22Rv1 (cell line): Measurements from ENCODE around the gene MNAT1.
"Not testable (repeated sequence)": the region's sequence is repeated elsewhere in the genome, so short reads cannot be mapped to it uniquely, and the experiment has no call there.

Experiments
- H3K27ac ChIP-seq: fragments of 450-650 bp; 2 replicates; pipeline ENCODE4 v1.5.1; 2017
- CTCF ChIP-seq: fragments of 450-650 bp; IDR thresholded peaks from 2 replicates; pipeline ENCODE4 v1.5.1; 2017; ENCODE audit warnings: mild to moderate bottlenecking
- ZFX ChIP-seq: fragments of 450-650 bp; IDR thresholded peaks from 2 replicates; pipeline ENCODE4 v1.6.1; 2017; ENCODE audit warnings: antibody characterized with exemption, borderline replicate concordance

The MNAT1 gene

DNA sequence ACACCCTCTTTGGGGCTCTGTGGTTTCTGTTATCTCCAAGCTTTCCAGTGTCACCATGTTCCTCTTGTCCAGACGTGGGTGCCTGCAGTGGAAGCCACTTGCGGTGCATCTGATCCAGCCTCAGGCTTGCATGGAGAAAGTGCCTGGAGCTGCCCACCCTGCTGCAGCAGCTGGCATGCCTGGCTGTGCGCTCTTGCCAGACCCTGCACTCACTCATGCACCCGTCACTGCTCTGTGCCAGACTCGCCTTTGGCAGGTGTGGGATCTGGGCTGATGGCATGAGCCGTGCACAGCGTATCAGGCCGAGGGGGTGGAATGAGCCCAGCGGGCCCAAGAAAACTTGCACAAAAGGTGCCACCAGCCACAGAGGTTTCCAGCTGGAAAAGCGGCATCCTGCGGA, 105.1 kb downstream of the MNAT1 start:
- H3K27ac ChIP-seq: no peak overlapping the region
- TF ChIP-seq ZFX (no peak), CTCF (no peak)

DNA sequence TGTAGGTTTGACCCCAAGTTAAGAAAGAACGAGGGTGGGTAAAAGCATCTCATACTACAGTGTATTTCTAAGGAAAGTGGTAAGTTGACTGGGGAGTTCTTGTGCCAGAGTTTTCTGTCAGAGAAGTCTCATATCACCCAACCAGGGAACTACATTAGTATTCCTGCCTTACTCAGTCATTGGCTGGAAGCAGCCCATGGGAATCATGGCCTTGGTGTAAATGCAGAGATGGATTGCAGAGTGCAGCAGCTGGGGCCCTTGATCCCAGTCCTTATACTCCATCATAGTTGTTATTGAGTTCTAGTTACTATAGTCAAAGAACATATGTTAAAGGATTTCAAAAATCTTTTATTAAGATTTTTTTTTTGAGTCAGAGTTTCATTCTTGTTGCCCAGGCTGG, 105.8 kb downstream of the MNAT1 start:
- TF ChIP-seq ZFX (no peak), CTCF (no peak)
- no peak overlapping the region for H3K27ac ChIP-seq

- TF ChIP-seq ZFX (no peak), CTCF (no peak)
- H3K27ac ChIP-seq: no peak overlapping the region
Measured at GRCh38 chr14:60845523-60845922, 111.0 kb downstream of the MNAT1 start.

DNA sequence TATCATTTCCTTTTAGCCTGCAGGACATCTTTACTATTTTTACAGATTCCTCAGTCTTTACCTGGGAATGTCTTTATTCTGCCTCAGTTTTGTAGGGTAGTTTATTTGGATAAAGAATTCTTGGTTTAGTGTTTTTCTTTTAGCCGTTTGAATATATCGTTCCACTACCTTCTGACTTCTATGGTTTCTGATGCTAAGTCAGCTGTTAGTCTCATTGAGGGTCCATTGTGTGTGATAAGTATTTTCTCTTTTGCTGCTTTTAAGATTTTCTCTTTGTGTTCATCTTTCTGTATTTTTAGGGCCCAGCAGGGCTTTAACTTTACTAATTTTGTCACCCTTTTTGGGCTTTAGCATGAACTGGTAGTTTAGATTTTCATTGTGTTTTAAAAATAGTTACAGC, 113.5 kb downstream of the MNAT1 start:
- H3K27ac ChIP-seq: no peak overlapping the region
- TF ChIP-seq CTCF: no peak
- no peak for TF ChIP-seq ZFX

- not testable (repeated sequence) for H3K27ac ChIP-seq
Measured at GRCh38 chr14:60851692-60852091, 117.1 kb downstream of the MNAT1 start.

DNA sequence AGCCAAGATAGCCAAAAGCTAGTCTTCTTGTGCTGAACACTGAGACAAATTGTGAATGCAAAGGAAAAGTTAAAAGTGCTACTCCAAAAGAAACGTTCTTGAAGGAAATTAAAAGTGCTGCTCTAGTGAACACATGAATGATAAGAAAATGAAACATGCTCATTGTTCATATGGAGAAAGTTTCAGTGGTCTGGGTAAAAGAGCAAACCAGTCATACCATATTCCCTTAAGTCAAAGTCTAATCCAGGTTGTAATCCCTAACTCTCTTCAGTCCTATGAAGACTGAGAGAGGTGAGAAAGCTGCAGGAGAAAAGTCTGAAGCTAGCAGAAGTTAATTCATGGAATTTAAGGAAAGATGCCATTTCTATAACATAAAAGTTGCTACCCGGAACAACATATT, 121.5 kb downstream of the MNAT1 start:
- no peak overlapping the region for H3K27ac ChIP-seq
- TF ChIP-seq ZFX (no peak), CTCF (no peak)

DNA sequence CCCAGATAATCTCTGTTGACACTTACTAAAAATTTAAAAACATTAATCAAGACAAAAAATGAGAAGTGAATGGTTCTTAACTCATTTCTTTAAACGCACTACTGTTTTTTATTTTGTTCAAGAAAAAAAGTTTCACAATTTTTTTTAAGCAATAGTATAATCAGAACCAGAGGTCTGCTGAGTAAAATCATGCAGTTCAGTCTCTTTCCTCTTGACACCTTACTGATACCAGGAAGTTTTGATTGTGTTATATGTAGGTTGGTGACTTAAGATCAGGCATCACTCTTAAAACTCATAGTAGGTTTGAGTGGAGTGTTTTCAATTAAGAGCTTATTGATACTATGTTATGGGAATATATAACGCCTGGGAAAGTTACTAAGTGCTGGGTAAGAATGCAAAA, 125.0 kb downstream of the MNAT1 start:
- H3K27ac ChIP-seq: no peak overlapping the region

More for the DNA sequence above, 125.0 kb downstream of the MNAT1 start:
- TF ChIP-seq ZFX: no peak
- no peak for TF ChIP-seq CTCF
